Activated naive CD8-positive, alpha-beta T cell treated with anti-CD3 and anti-CD28 coated beads, Interleukin-2, amount 10 ng/mL, durations not matched to agents 7 days and 5 days (primary cell): ENCODE data around the gene ITGA11. TPM values are rescaled to one million over a fixed set of nuclear protein-coding genes. Genes with fewer than 3 reads are reported as not detected.

Experiments used
- ATAC-seq: fragments of 150-1000 bp; cut with Tn5 transposase; one replicate; pipeline ENCODE4 v1.10.0; 2021; ENCODE audit warnings: low read depth, moderate library complexity
- POLR2A ChIA-PET: fragments of 350-600 bp; sonication (Branson Sonifier 250); formaldehyde crosslinking; loops from one replicate; lab custom pipeline; 2021; ENCODE audit warnings: antibody characterized with exemption; lab: Charles Lee
- DNase-seq: peaks from one replicate; pipeline ENCODE4 v3.0.0; 2021
- H3K27ac Mint-ChIP-seq: one replicate; pipeline ENCODE4 v1.8.0; 2022; ENCODE audit warnings: mild to moderate bottlenecking, mixed read lengths
- H3K27me3 Mint-ChIP-seq: one replicate; pipeline ENCODE4 v1.8.0; 2022; ENCODE audit warnings: mild to moderate bottlenecking, moderate library complexity, mixed read lengths
- H3K36me3 Mint-ChIP-seq: one replicate; pipeline ENCODE4 v1.8.0; 2021; ENCODE audit warnings: mild to moderate bottlenecking, mixed read lengths
- H3K4me1 Mint-ChIP-seq: one replicate; pipeline ENCODE4 v1.8.0; 2021; ENCODE audit warnings: mixed read lengths
- H3K4me3 Mint-ChIP-seq: one replicate; pipeline ENCODE4 v1.8.0; 2022; ENCODE audit warnings: mild to moderate bottlenecking, moderate library complexity, mixed read lengths
- H3K9me3 Mint-ChIP-seq: one replicate; pipeline ENCODE4 v1.8.0; 2021; ENCODE audit warnings: mixed read lengths
- total RNA-seq, 2 experiments: library from RNA; stranded (reverse); gene quantifications; one replicate each; pipeline ENCODE4 v1.2.3, GENCODE V29; 2021

The ITGA11 gene
- total RNA-seq, 2 experiments from 2014 or later = 0.57 to 0.61 TPM

DNA sequence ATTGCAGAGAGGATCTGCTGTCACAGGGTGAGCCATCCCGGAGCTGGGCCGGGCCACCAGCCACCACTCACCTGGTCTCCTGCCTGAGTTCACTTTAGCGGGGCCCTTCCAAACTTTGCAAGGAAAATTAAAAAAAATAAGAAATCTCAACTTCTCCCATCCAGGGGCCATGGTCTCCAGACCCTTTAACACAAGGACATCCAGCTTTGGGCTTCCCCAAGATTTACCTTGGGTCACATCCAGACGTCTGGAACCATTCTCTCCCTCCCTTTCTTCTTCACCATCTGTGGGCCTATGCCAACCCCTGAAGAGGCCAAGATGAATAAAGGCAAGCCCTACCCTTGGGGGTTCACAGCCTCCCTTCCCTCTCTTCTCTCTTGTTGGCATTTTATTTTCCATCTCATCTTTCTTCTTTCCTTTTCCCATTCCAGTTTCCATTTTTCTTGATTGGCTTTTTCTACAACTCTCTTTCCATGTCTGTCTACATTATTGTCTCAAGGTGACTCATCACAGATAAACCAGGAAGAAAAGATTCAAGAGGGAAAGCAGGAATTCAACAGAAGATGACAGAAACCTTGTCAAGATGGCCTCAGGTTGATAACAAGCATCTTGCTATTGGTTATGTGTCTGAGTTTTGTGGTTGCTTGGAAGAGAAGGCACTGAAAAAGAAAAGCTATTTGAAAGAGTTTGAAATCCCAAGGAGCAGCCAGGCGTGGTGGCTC, 49.5 kb downstream of the ITGA11 start:
- no peaks in the 10 kb centered on the region for H3K9me3 Mint-ChIP-seq
- H3K4me3 Mint-ChIP-seq = no peak overlapping the region
- POLR2A ChIA-PET = interaction anchor here (1.0 kb wide), 1 partner anchor 29 kb away, joined by 3 read pairs; no protein-coding TSS in a partner anchor
- H3K36me3 Mint-ChIP-seq = peaks cover 7% of the 10 kb centered on the region
- DNase-seq = peak; percentile 10
- peaks cover 23% of the 10 kb centered on the region for H3K4me1 Mint-ChIP-seq
- peaks cover 3% of the 10 kb centered on the region for H3K27me3 Mint-ChIP-seq
- no peak for ATAC-seq
- peak overlapping the region; percentile 8 for H3K27ac Mint-ChIP-seq

DNA sequence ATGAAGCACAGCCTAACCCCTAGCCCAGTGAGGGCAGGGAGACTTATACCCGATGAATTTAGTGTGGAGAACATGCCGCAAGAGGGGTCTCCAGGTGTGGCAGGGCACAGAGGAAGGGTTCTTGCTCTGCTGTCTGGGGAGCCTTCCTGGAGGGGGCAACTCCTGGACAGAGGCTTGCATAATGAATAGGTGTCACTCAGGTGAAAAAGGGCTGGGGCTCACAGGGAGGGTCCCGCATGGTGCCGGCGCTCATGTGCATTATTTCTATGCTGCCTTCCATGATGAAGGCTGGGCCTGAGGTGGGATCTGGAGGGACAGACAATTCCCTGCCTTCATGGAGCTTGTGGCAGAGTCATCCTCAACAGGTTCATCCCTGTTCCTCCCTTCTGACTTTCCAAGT, 51.5 kb downstream of the ITGA11 start:
- H3K4me3 Mint-ChIP-seq = no peak overlapping the region
- POLR2A ChIA-PET = interaction anchor here (1.6 kb wide), 1 partner anchor 74 kb away, joined by 4 read pairs; no protein-coding TSS in a partner anchor

DNA sequence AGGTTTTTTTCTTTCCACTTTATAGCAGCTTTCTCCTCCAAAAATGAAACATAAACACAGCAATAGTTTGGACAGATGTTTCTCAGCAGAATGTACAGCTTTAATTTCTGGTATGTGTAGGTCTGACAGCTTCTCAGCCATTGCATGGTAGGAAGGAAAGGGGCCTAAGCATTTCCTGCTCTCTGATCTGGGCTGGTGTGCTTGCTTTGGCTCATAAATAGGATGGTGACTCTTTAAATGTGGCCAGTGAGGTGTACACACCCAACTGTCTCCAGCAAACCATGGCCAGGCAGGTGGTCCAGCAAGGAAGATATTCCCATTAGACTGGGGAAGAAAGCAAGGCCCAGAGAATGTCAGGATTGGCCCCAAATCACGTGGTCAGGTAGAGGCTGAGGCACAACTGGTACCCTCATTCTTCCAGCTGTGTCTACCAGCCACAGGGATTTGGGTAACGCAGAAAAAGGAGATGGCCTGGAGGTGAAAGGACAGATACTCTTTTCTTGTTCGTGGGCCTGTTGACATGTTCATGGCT, 52.1 kb downstream of the ITGA11 start:
- H3K36me3 Mint-ChIP-seq = peaks cover 7% of the 10 kb centered on the region
- H3K27ac Mint-ChIP-seq = peak overlapping the region; percentile 92
- H3K9me3 Mint-ChIP-seq = no peaks in the 10 kb centered on the region
- H3K4me1 Mint-ChIP-seq = peaks cover 23% of the 10 kb centered on the region
- peak; percentile 33 for DNase-seq
- ATAC-seq = peak; percentile 92
- POLR2A ChIA-PET = interaction anchor here (0.8 to 1.2 kb wide), 4 partner anchors 51 to 102 kb away, joined by 3 to 6 read pairs (median 4); partner anchors contain the start of gene FEM1B
- H3K4me3 Mint-ChIP-seq = peak overlapping the region; percentile 28
- peaks cover 3% of the 10 kb centered on the region for H3K27me3 Mint-ChIP-seq

More for the DNA sequence above, 51.5 kb downstream of the ITGA11 start:
- peaks cover 3% of the 10 kb centered on the region for H3K27me3 Mint-ChIP-seq
- peak overlapping the region; percentile 92 for H3K27ac Mint-ChIP-seq
- peaks cover 23% of the 10 kb centered on the region for H3K4me1 Mint-ChIP-seq
- no peaks in the 10 kb centered on the region for H3K9me3 Mint-ChIP-seq
- peak; percentile 17 for DNase-seq
- peaks cover 7% of the 10 kb centered on the region for H3K36me3 Mint-ChIP-seq
- no peak for ATAC-seq

DNA sequence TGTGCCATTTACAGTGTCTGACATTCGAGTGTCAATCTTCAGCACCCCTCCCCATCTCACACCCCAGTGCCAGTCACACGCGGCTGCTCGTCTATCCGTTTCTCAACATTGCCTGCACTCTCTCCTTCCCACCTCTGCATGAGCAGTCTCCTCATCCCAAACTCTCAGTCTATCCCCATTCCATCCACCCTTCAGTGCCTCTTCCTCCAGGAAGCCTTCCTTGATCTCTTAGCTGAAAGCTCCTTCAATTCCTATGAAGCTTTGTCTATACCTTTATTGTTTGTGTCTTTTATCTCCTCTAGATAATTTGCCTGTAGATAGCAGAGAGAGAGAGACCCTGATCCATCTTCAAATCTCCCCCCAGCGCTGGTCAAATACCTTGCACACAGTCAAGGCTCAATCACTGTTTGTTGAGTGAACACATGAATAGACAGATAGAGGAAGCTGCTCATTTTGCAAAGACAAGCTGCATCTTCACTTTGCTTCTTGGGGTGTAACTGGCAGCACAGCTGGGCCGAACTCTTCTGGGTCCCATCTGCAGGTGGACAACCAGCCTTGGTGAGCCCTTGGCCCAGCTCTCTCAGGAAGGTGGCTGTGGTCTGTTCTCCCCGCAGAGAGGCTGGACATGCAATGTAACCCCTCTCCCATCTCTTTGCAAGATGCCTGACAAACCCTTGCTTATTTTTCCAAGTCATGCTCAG, 52.8 kb downstream of the ITGA11 start:
- Mint-ChIP-seq H3K27me3 (peaks cover 3% of the 10 kb centered on the region), H3K4me3 (peak overlapping the region; percentile 28), H3K36me3 (peaks cover 7% of the 10 kb centered on the region), H3K27ac (peak overlapping the region; percentile 92), H3K4me1 (peaks cover 23% of the 10 kb centered on the region), H3K9me3 (no peaks in the 10 kb centered on the region)
- POLR2A ChIA-PET = interaction anchor here (0.8 to 1.2 kb wide), 4 partner anchors 51 to 101 kb away, joined by 3 to 6 read pairs (median 4); partner anchors contain the start of gene FEM1B
- no peak for DNase-seq
- ATAC-seq = peak; percentile 12

DNA sequence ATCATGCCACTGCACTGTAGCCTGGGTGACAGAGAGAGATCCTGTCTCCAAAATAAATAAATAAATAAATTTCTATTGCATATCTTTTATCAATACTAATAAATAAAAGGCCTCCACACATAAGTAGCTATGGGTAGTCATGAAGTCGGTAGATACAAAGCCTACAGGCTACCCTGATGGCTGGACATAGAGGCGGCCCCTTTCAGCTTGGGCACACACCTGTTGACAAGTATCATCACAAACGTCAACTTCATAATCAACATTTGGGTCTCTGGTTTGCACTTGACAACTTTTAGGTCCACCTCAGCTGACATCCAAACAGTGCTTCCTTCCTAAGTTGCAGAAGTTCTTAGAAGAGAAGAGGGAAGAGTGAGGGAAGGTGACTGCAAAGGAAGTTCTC, 53.4 kb downstream of the ITGA11 start:
- H3K27me3 Mint-ChIP-seq = peaks cover 1% of the 10 kb centered on the region
- no peak for DNase-seq
- peak overlapping the region; percentile 92 for H3K27ac Mint-ChIP-seq
- ATAC-seq = no peak
- POLR2A ChIA-PET = interaction anchor here (1.2 kb wide), 1 partner anchor 72 kb away, joined by 5 read pairs; no protein-coding TSS in a partner anchor
- peaks cover 7% of the 10 kb centered on the region for H3K36me3 Mint-ChIP-seq
- H3K4me3 Mint-ChIP-seq = no peak overlapping the region
- peaks cover 21% of the 10 kb centered on the region for H3K4me1 Mint-ChIP-seq
- no peaks in the 10 kb centered on the region for H3K9me3 Mint-ChIP-seq

DNA sequence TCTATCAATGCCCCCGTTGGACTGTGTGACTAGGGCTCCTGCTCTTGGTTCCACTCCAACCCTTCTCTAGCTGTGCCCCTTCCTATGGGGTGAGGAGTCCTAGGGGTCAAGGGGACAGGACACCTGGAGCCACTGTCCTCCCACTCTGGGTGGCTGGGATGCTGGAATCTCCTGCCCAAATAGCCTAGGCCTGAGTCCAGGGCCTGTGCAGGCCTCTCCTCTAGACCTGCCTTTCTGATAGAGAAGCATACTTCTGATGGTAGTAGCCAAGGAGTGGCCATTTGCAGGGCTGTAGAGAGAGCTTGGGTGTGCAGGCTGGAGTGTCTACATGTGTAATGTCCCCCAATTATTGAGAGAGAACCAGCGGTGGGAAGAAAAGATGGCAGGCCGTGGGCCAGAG, 54.2 kb downstream of the ITGA11 start:
- no peak overlapping the region for H3K4me3 Mint-ChIP-seq
- ATAC-seq (no peak), DNase-seq (no peak)
- peaks cover 7% of the 10 kb centered on the region for H3K36me3 Mint-ChIP-seq
- peaks cover 20% of the 10 kb centered on the region for H3K4me1 Mint-ChIP-seq
- no peak overlapping the region for H3K27ac Mint-ChIP-seq
- no peaks in the 10 kb centered on the region for H3K9me3 Mint-ChIP-seq
- POLR2A ChIA-PET = no interaction called here
- H3K27me3 Mint-ChIP-seq = no peaks in the 10 kb centered on the region

DNA sequence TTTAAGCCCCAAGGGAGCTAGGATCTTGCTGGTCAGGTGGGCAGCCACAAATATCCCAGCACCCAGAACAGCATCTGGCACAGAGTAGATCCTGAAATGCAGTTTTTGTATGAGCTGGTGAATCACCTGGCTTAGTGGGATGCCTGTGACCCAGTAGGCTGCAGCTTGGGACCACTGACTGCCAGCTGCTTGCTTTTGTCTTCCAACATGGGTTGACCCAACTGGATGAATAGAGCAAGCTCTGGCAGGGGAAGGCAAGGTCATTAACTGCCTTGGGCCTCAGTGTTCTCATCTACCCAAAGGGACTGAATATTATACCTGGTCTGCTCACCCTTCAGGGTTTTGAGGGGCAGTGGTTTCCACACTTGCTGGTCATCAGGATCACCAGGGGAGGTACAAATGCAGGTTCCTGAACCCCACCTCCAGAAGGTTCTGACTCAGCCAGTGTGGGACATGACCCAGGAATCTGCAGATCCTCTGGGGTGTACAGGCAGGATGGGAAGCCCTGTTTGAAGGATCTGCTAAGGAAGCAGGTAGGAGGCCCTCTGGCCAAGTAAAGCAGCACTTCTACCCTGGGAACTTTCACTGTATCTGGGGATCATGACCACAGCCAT, 55.4 kb downstream of the ITGA11 start:
- no peak for DNase-seq
- no peak overlapping the region for H3K27ac Mint-ChIP-seq

DNA sequence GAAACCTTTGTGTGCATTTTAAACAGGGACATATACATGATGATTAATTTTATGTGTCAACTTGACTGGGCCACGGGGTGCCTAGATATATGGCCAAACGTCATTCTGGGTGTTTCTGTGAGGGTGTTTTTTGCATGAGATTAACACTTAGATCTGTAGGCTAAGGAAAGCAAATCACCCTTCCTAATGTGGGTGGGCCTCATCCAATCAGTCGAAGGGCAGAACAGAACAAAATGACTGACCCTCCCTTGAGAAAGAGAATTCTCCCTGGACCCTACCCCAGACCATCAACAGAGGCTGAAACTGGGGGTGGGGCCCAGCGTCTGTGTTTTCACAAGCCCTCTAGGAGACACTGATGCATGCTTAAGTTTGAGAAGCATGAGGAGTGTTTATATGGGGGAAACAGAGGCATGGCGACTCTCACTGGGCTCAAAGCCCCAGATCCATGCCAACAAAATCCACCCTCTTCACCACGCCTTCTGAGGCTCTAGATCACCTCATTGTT, 56.2 kb downstream of the ITGA11 start:
- ATAC-seq (no peak), DNase-seq (no peak)
- H3K36me3 Mint-ChIP-seq = peaks cover 2% of the 10 kb centered on the region
- POLR2A ChIA-PET = no interaction called here
- peaks cover 20% of the 10 kb centered on the region for H3K4me1 Mint-ChIP-seq
- no peak overlapping the region for H3K27ac Mint-ChIP-seq
- no peak overlapping the region for H3K4me3 Mint-ChIP-seq
- H3K9me3 Mint-ChIP-seq = no peaks in the 10 kb centered on the region
- H3K27me3 Mint-ChIP-seq = no peaks in the 10 kb centered on the region

More for the DNA sequence above, 55.4 kb downstream of the ITGA11 start:
- Mint-ChIP-seq H3K9me3 (no peaks in the 10 kb centered on the region), H3K4me3 (no peak overlapping the region), H3K36me3 (peaks cover 2% of the 10 kb centered on the region), H3K27me3 (no peaks in the 10 kb centered on the region), H3K4me1 (peaks cover 20% of the 10 kb centered on the region)
- ATAC-seq = no peak
- POLR2A ChIA-PET = no interaction called here

DNA sequence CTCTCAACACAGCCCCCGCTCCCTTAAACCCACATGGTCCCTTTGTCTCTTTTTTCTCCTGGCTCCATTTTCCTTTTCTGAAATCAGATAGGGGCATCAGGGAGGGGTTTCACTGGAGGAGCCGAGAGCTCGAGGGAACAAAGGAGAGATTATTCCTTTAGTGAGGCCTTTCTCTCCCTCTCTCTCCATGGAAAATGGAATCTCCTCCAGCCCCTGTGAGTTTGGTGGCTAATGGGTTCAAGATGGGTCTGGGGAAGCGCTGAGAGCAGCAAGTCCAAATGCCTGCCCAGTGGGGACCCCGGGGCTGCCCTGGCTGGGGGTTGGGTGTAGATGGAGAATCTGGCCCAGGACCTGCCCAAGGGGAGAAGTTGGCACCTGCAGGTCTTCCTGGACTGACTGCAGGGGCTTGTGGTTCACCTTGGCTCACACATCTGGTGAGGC, 56.8 kb downstream of the ITGA11 start:
- no peaks in the 10 kb centered on the region for H3K9me3 Mint-ChIP-seq
- peaks cover 15% of the 10 kb centered on the region for H3K4me1 Mint-ChIP-seq
- H3K27ac Mint-ChIP-seq = no peak overlapping the region
- H3K27me3 Mint-ChIP-seq = no peaks in the 10 kb centered on the region
- ATAC-seq (no peak), DNase-seq (no peak)
- POLR2A ChIA-PET = no interaction called here
- no peak overlapping the region for H3K4me3 Mint-ChIP-seq
- peaks cover 2% of the 10 kb centered on the region for H3K36me3 Mint-ChIP-seq

DNA sequence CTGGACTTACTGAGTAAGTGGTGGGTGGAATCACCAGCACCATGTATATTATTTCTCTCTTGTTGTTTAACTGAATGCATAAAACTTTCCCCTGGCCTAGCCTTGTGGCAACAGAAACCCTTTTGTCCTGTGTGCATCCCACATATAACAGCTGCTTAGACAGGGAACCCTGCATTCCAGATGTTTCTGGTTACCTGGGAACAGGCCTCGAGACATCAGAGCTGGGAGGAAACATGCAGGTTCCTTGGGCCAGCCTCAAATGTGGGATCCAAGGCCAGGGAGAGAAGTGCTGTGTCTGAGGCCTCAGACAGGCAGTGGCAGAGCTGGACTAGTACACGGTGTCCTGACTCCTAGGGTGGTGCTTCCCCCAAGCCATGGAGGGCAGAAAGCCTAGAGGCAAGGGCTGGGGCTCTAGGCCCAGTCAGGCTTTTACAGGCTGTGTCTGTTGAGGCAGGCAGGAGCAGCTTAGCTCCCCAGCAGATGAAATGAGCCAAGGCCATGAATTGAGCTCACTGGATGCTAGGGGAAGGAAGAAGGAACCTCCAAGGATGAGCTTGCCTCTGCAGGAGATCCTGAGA, 57.7 kb downstream of the ITGA11 start:
- no peak for DNase-seq
- H3K27me3 Mint-ChIP-seq = no peaks in the 10 kb centered on the region
- no peaks in the 10 kb centered on the region for H3K9me3 Mint-ChIP-seq
- peaks cover 5% of the 10 kb centered on the region for H3K4me1 Mint-ChIP-seq
- H3K4me3 Mint-ChIP-seq = no peak overlapping the region
- no peak overlapping the region for H3K27ac Mint-ChIP-seq
- no peak for ATAC-seq
- POLR2A ChIA-PET = interaction anchor here (1.3 kb wide), 1 partner anchor 32 kb away, joined by 3 read pairs; no protein-coding TSS in a partner anchor
- H3K36me3 Mint-ChIP-seq = peaks cover 1% of the 10 kb centered on the region

DNA sequence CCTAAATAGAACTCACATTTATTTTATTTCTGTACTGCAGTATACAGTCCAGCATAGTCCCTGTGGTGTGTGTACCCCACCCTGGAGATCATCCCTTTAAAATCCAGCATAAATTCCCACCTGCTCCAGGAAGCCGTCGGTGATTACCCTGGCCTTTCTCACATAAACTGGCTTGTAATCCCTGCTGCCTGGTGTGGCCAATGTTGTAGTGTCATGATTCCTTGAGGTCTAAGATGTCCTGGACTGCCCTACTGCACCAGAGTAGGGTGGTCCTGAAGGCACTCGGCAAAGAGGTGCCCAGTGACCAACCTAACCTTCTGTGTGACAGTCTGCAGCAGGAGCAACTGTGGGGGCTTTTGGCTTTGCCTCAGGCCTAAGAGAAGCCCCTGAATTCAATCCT, 58.9 kb downstream of the ITGA11 start:
- Mint-ChIP-seq H3K4me1 (peaks cover 1% of the 10 kb centered on the region), H3K4me3 (no peak overlapping the region), H3K27me3 (no peaks in the 10 kb centered on the region), H3K9me3 (no peaks in the 10 kb centered on the region), H3K36me3 (no peaks in the 10 kb centered on the region), H3K27ac (no peak overlapping the region)
- ATAC-seq (no peak), DNase-seq (no peak)
- POLR2A ChIA-PET = no interaction called here

DNA sequence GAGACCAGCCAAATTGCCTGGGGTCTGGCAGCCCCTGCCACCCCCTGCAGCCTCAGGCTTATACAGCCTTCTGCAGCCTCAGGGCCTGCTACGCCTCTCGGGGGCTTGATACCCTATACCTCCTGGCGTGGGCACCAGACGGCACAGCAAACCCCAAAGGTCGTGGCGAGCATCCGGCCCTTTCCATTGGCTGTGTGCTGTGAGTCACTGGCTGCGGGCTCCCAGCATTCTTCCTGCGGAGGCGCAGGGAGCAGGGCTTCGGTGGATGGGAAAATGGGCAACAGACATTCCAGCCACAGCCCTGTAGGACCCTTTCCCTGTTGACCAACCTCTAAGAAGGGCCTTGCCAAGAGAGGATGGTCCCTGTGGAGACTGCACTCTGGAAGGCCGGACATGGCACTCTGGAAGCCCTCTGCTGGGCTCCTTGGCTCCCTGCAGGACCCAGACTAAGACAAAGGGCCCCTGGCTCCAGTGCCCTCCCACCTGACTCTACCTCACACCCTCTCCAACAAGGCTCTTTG, 59.6 kb downstream of the ITGA11 start:
- H3K9me3 Mint-ChIP-seq = no peaks in the 10 kb centered on the region
- H3K27ac Mint-ChIP-seq = no peak overlapping the region
- no peak for ATAC-seq
- H3K4me1 Mint-ChIP-seq = peaks cover 3% of the 10 kb centered on the region
- no peak for DNase-seq
- H3K36me3 Mint-ChIP-seq = no peaks in the 10 kb centered on the region
- H3K27me3 Mint-ChIP-seq = peaks cover 2% of the 10 kb centered on the region
- POLR2A ChIA-PET = no interaction called here
- no peak overlapping the region for H3K4me3 Mint-ChIP-seq
